IMR-90 (cell line): ENCODE results near the gene RPTOR. TPM values are rescaled to one million over a fixed set of nuclear protein-coding genes. Genes with fewer than 3 reads are reported as not detected.

Experiments
- ATAC-seq: fragments of 200-7000 bp; cut with Tn5 transposase; 2 replicates; pipeline ENCODE4 v1.9.1; 2020; ENCODE audit warnings: low read depth, mild to moderate bottlenecking, moderate library complexity
- BruUV-seq: library from RNA; stranded (reverse); fragments of 400-500 nt; replicated peaks from 2 replicates; lab custom pipeline; 2021; lab: Mats Ljungman, UMichigan
- CTCF ChIA-PET: fragments of 300-600 bp; formaldehyde crosslinking; extraction: SDS; loops from one replicate; lab custom pipeline; 2021; ENCODE audit warnings: antibody characterized with exemption; lab: Yijun Ruan, JAX
- POLR2A ChIA-PET: fragments of 300-600 bp; sonication (Branson Sonifier 250); formaldehyde crosslinking; loops from one replicate; lab custom pipeline; 2022; ENCODE audit warnings: antibody characterized with exemption; ENCODE audit not compliant: unreplicated experiment; lab: Charles Lee
- DNase-seq: peaks from one replicate; pipeline ENCODE4 v3.0.0; 2013
- H2AFZ ChIP-seq: replicated peaks from 2 replicates; pipeline ENCODE3; 2013; ENCODE audit warnings: low read length, mild to moderate bottlenecking; ENCODE audit not compliant: poor library complexity
- H2AK5ac ChIP-seq: 2 replicates; pipeline ENCODE4 v1.6.1; 2013; ENCODE audit warnings: low read depth, low read length, inconsistent platforms
- H2AK9ac ChIP-seq: replicated peaks from 2 replicates; pipeline ENCODE3; 2013; ENCODE audit warnings: mild to moderate bottlenecking, low read depth, low read length, moderate library complexity; ENCODE audit not compliant: poor library complexity
- H2BK120ac ChIP-seq: 2 replicates; pipeline ENCODE4 v1.6.1; 2013; ENCODE audit warnings: low read depth, low read length, inconsistent platforms
- H2BK15ac ChIP-seq: 3 replicates; pipeline ENCODE4 v1.6.1; 2013; ENCODE audit warnings: low read depth, low read length, inconsistent platforms
- H2BK20ac ChIP-seq: 2 replicates; pipeline ENCODE4 v1.6.1; 2013; ENCODE audit warnings: low read depth, mild to moderate bottlenecking, inconsistent platforms, low read length, moderate library complexity
- H2BK5ac ChIP-seq: 2 replicates; pipeline ENCODE4 v1.6.1; 2013; ENCODE audit warnings: mild to moderate bottlenecking, low read depth, low read length, inconsistent platforms; ENCODE audit not compliant: poor library complexity, severe bottlenecking
- H3K14ac ChIP-seq: replicated peaks from 2 replicates; pipeline ENCODE4 v1.6.1; 2013; ENCODE audit warnings: low read depth, low read length, inconsistent platforms
- H3K18ac ChIP-seq: 2 replicates; pipeline ENCODE4 v1.6.1; 2013; ENCODE audit warnings: low read depth, low read length, control low read depth
- H3K23ac ChIP-seq: 2 replicates; pipeline ENCODE4 v1.6.1; 2013; ENCODE audit warnings: low read depth, low read length, inconsistent platforms
- H3K27ac ChIP-seq: 2 replicates; pipeline ENCODE4 v1.5.1; 2013; ENCODE audit warnings: mild to moderate bottlenecking, control low read depth, low read length; ENCODE audit not compliant: insufficient read depth
- H3K27me3 ChIP-seq: 2 replicates; pipeline ENCODE4 v1.6.1; 2013; ENCODE audit warnings: low read length; ENCODE audit not compliant: control insufficient read depth, insufficient read depth
- H3K36me3 ChIP-seq: 2 replicates; pipeline ENCODE4 v1.6.1; 2013; ENCODE audit warnings: low read length, mixed read lengths; ENCODE audit not compliant: control insufficient read depth, insufficient read depth
- H3K4ac ChIP-seq: 2 replicates; pipeline ENCODE4 v1.6.1; 2013; ENCODE audit warnings: low read depth, low read length, inconsistent platforms
- H3K4me1 ChIP-seq: 2 replicates; pipeline ENCODE4 v1.6.1; 2013; ENCODE audit warnings: low read length, mixed read lengths; ENCODE audit not compliant: control insufficient read depth, insufficient read depth
- H3K4me2 ChIP-seq: 2 replicates; pipeline ENCODE4 v1.6.1; 2013; ENCODE audit warnings: low read depth, mild to moderate bottlenecking, control low read depth, low read length, moderate library complexity
- H3K4me3 ChIP-seq: 2 replicates; pipeline ENCODE4 v1.5.1; 2013; ENCODE audit warnings: low read depth, mild to moderate bottlenecking, control low read depth, low read length, moderate library complexity; ENCODE audit not compliant: insufficient read depth
- H3K56ac ChIP-seq: 2 replicates; pipeline ENCODE4 v1.6.1; 2013; ENCODE audit warnings: low read length, inconsistent platforms; ENCODE audit not compliant: insufficient read depth; ENCODE audit errors: extremely low read depth
- H3K79me1 ChIP-seq, 2 experiments: 2 replicates each; pipeline ENCODE4 v1.6.1; 2013; ENCODE audit warnings: low read length in 2 of 2, inconsistent platforms in 1 of 2, low read depth in 1 of 2
- H3K9ac ChIP-seq: 2 replicates; pipeline ENCODE4 v1.6.1; 2013; ENCODE audit warnings: low read depth, low read length, control low read depth
- H3K9me1 ChIP-seq: 2 replicates; pipeline ENCODE4 v1.6.1; 2013; ENCODE audit warnings: low read length, inconsistent platforms; ENCODE audit not compliant: insufficient read depth
- H3K9me3 ChIP-seq: 2 replicates; pipeline ENCODE4 v1.6.1; 2013; ENCODE audit warnings: low read length; ENCODE audit not compliant: control insufficient read depth, insufficient read depth
- H4K20me1 ChIP-seq: 2 replicates; pipeline ENCODE4 v1.6.1; 2013; ENCODE audit warnings: low read length, inconsistent platforms; ENCODE audit not compliant: insufficient read depth
- H4K5ac ChIP-seq: 2 replicates; pipeline ENCODE4 v1.6.1; 2013; ENCODE audit warnings: mild to moderate bottlenecking, low read depth, low read length, control low read depth
- H4K8ac ChIP-seq, 2 experiments: 2 replicates each; pipeline ENCODE4 v1.6.1; 2013; ENCODE audit warnings: low read depth in 2 of 2, low read length in 2 of 2, control low read depth in 1 of 2, inconsistent platforms in 1 of 2
- H4K91ac ChIP-seq: 2 replicates; pipeline ENCODE4 v1.6.1; 2013; ENCODE audit warnings: low read depth, low read length, inconsistent platforms; ENCODE audit not compliant: insufficient read depth
- BHLHE40 ChIP-seq: fragments of 150-350 bp; IDR thresholded peaks from 2 replicates; pipeline ENCODE4 v1.6.1; 2016; ENCODE audit warnings: mild to moderate bottlenecking, low read depth, low read length
- CEBPB ChIP-seq: IDR thresholded peaks from 2 replicates; pipeline ENCODE4 v1.6.1; 2012; ENCODE audit warnings: low read depth, low read length, improper control_type of control experiment
- CHD1 ChIP-seq: IDR thresholded peaks from 2 replicates; pipeline ENCODE4 v1.6.1; 2012; ENCODE audit warnings: low read depth, low read length, improper control_type of control experiment
- ELK1 ChIP-seq: fragments of 150-350 bp; IDR thresholded peaks from 2 replicates; pipeline ENCODE4 v1.6.1; 2016; ENCODE audit warnings: low read depth, mild to moderate bottlenecking, low read length, moderate library complexity, borderline replicate concordance
- MAFK ChIP-seq: IDR thresholded peaks from 2 replicates; pipeline ENCODE4 v1.6.1; 2012; ENCODE audit warnings: low read depth, low read length, improper control_type of control experiment
- MAZ ChIP-seq: IDR thresholded peaks from 2 replicates; pipeline ENCODE4 v1.6.1; 2012; ENCODE audit warnings: low read depth, mild to moderate bottlenecking, low read length, improper control_type of control experiment, moderate library complexity, borderline replicate concordance
- RFX5 ChIP-seq: IDR thresholded peaks from 2 replicates; pipeline ENCODE4 v1.8.0; 2012; ENCODE audit warnings: low read depth, mild to moderate bottlenecking, low read length, moderate library complexity
- USF2 ChIP-seq: fragments of 150-350 bp; IDR thresholded peaks from 2 replicates; pipeline ENCODE4 v1.6.1; 2017; ENCODE audit warnings: mild to moderate bottlenecking, antibody characterized with exemption, low read length, low read depth
- WGBS, 2 experiments: methylation state at CpG; one replicate each; pipeline versions ENCODE4 v1.1.5 to v1.1.7; 2013; ENCODE audit warnings: missing lambda C conversion rate in 2 of 2; ENCODE audit not compliant: insufficient read length in 1 of 2; ENCODE audit errors: extremely low coverage in 2 of 2; 5-methylcytosine and 5-hydroxymethylcytosine counted together
- dilution Hi-C: fragments of 300-500 bp; cut with HindIII; formaldehyde crosslinking; loops from one replicate; pipeline ENCODE4 v1.14.3; 2018; ENCODE audit warnings: low sequenced_read_pairs; ENCODE audit not compliant: unreplicated experiment
- in situ Hi-C: fragments of 300-500 bp; cut with MboI; formaldehyde crosslinking; loops from 3 replicates; pipeline ENCODE4 v1.14.3; 2019; ENCODE audit warnings: low sequenced_read_pairs, inconsistent platforms, mixed read lengths
- intact Hi-C: fragments of 100-400 bp; cut with micrococcal nuclease; formaldehyde crosslinking; loops from 2 replicates; pipeline ENCODE4 v1.10.0; 2022
- polyA plus RNA-seq, 3 experiments: library from polyadenylated mRNA; depleted of rRNA; stranded (reverse); fragments of >200 nt; gene quantifications; 2 replicates each; pipeline ENCODE4 v1.2.3, GENCODE V29; 2012; ENCODE audit warnings: low replicate concordance in 1 of 3
- total RNA-seq: library from RNA; depleted of rRNA; stranded (reverse); fragments of >200 nt; gene quantifications from 2 replicates; pipeline ENCODE4 v1.2.3, GENCODE V29; 2012
- TF ChIP-seq, protein P1 (sequence below): conservative IDR thresholded peaks from 2 replicates; pipeline ENCODE4 v1.5.1; 2012; ENCODE audit warnings: mild to moderate bottlenecking, low read depth, low read length, improper control_type of control experiment

Gene RPTOR
- total and polyA plus RNA-seq, 2 of the 4 experiments (the other 2 are of a cell fraction) = 10.8 to 14.7 TPM

- WGBS, 2 experiments = no CpG with 5 or more reads among the region's 8 CpGs
- no peak overlapping the region for H2AFZ ChIP-seq
- H2BK5ac ChIP-seq = no peak overlapping the region
- no peak overlapping the region for H3K14ac ChIP-seq
- H3K4me1 ChIP-seq = peaks cover 13% of the 10 kb centered on the region
- peaks cover 22% of the 10 kb centered on the region for H3K9me1 ChIP-seq
- dilution Hi-C loops = no loop called here
- no peak for DNase-seq
- CTCF ChIA-PET = no interaction called here
- H4K91ac ChIP-seq = no peak overlapping the region
- in situ Hi-C loops = no loop called here
- no peak overlapping the region for H3K27ac ChIP-seq
- no peaks in the 10 kb centered on the region for H3K36me3 ChIP-seq
- no peak overlapping the region for H3K9ac ChIP-seq
- no peak overlapping the region for H4K5ac ChIP-seq
- H2BK20ac ChIP-seq = no peak overlapping the region
- TF ChIP-seq ELK1 (no peak), USF2 (no peak), CEBPB (no peak), MAZ (no peak), MAFK (no peak), RFX5 (no peak), CHD1 (no peak), BHLHE40 (no peak)
- TF ChIP-seq, protein P1, sequence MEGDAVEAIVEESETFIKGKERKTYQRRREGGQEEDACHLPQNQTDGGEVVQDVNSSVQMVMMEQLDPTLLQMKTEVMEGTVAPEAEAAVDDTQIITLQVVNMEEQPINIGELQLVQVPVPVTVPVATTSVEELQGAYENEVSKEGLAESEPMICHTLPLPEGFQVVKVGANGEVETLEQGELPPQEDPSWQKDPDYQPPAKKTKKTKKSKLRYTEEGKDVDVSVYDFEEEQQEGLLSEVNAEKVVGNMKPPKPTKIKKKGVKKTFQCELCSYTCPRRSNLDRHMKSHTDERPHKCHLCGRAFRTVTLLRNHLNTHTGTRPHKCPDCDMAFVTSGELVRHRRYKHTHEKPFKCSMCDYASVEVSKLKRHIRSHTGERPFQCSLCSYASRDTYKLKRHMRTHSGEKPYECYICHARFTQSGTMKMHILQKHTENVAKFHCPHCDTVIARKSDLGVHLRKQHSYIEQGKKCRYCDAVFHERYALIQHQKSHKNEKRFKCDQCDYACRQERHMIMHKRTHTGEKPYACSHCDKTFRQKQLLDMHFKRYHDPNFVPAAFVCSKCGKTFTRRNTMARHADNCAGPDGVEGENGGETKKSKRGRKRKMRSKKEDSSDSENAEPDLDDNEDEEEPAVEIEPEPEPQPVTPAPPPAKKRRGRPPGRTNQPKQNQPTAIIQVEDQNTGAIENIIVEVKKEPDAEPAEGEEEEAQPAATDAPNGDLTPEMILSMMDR = no peak
- H2AK5ac ChIP-seq = no peak overlapping the region
- intact Hi-C loops = no loop called here
- 0 out of 2 replicates have a peak, but pooled peaks cover 6% of the 10 kb centered on the region for H4K20me1 ChIP-seq
- H3K56ac ChIP-seq = no peak overlapping the region
- H3K4me2 ChIP-seq = no peak overlapping the region
- no TSS peak for BruUV-seq
- no peak overlapping the region for H3K23ac ChIP-seq
- no peaks in the 10 kb centered on the region for H3K9me3 ChIP-seq
- H3K4me3 ChIP-seq = no peak overlapping the region
- H2BK120ac ChIP-seq = no peak overlapping the region
- H3K4ac ChIP-seq = no peak overlapping the region
- no peaks in the 10 kb centered on the region; the same call in 1 of the 2 replicates for H3K27me3 ChIP-seq
- no peak overlapping the region for H2AK9ac ChIP-seq
- no peak overlapping the region for H3K18ac ChIP-seq
- H2BK15ac ChIP-seq = no peak overlapping the region
- 0 out of 4 replicates have a peak, but pooled peaks cover 0 to 3% of the 10 kb centered on the region in 2 experiments for H3K79me1 ChIP-seq
- no peak for ATAC-seq
- no peak overlapping the region for H4K8ac ChIP-seq
- POLR2A ChIA-PET = no interaction called here
Observed at GRCh38 chr17:80509311-80509710, 35.3 kb upstream of the RPTOR start.
